CD4-positive, alpha-beta T cell (primary cell): ENCODE results near the gene NRSN2. TPM values are rescaled to one million over a fixed set of nuclear protein-coding genes. Genes with fewer than 3 reads are reported as not detected.

Source experiments
- ATAC-seq: fragments of 200-7000 bp; cut with Tn5 transposase; one replicate; pipeline ENCODE4 v1.10.0; 2022; ENCODE audit warnings: mild to moderate bottlenecking; ENCODE audit not compliant: poor library complexity
- CTCF ChIA-PET: fragments of 350-600 bp; sonication (Branson Sonifier 250); formaldehyde crosslinking; loops from one replicate; lab custom pipeline; 2021; ENCODE audit warnings: antibody characterized with exemption, inconsistent platforms; lab: Charles Lee
- POLR2A ChIA-PET: fragments of 350-600 bp; sonication (Branson Sonifier 250); formaldehyde crosslinking; loops from one replicate; lab custom pipeline; 2021; ENCODE audit warnings: antibody characterized with exemption, inconsistent platforms; lab: Charles Lee
- DNase-seq, 14 experiments: peaks; one replicate each; pipeline ENCODE4 v3.0.0-alpha.2; 2013 to 2020; ENCODE audit warnings: mixed read lengths in 2 of 14
- H3K27ac ChIP-seq, 2 donors: one replicate each; pipeline versions ENCODE4 v1.5.1 to v1.7.0; 2013; ENCODE audit warnings: low read length in 2 of 2, low read depth in 1 of 2, mild to moderate bottlenecking in 1 of 2
- H3K27me3 ChIP-seq, 2 experiments: 1 replicate in 1 of 2; 2 replicates in 1 of 2; pipeline versions ENCODE4 v1.6.1 to v1.7.0; 2013; ENCODE audit warnings: low read length in 2 of 2, control low read depth in 1 of 2, mild to moderate bottlenecking in 1 of 2, moderate library complexity in 1 of 2; ENCODE audit not compliant: insufficient read depth in 2 of 2, control insufficient read depth in 1 of 2
- H3K36me3 ChIP-seq: one replicate; pipeline ENCODE4 v1.6.1; 2013; ENCODE audit warnings: low read length, control low read depth; ENCODE audit not compliant: insufficient read depth
- H3K4me1 ChIP-seq: one replicate; pipeline ENCODE4 v1.6.1; 2013; ENCODE audit warnings: low read length, control low read depth; ENCODE audit not compliant: insufficient read depth
- H3K4me3 ChIP-seq: one replicate; pipeline ENCODE4 v1.5.1; 2013; ENCODE audit warnings: mild to moderate bottlenecking, low read length, moderate library complexity
- H3K9me3 ChIP-seq, 2 experiments: 1 replicate in 1 of 2; 2 replicates in 1 of 2; pipeline versions ENCODE4 v1.6.1 to v1.7.0; 2013; ENCODE audit warnings: low read length in 2 of 2, mild to moderate bottlenecking in 2 of 2, control low read depth in 1 of 2, moderate library complexity in 1 of 2; ENCODE audit not compliant: control insufficient read depth in 1 of 2, insufficient read depth in 1 of 2
- H3K27ac Mint-ChIP-seq: one replicate; pipeline ENCODE4 v1.8.0; 2020; ENCODE audit warnings: mixed read lengths
- H3K27me3 Mint-ChIP-seq: one replicate; pipeline ENCODE4 v1.8.0; 2021; ENCODE audit warnings: mixed read lengths
- H3K36me3 Mint-ChIP-seq: one replicate; pipeline ENCODE4 v1.8.0; 2021; ENCODE audit warnings: low read depth, mixed read lengths
- H3K4me1 Mint-ChIP-seq: one replicate; pipeline ENCODE4 v1.8.0; 2021; ENCODE audit warnings: low read depth, mixed read lengths
- H3K4me3 Mint-ChIP-seq: one replicate; pipeline ENCODE4 v1.8.0; 2020; ENCODE audit warnings: mild to moderate bottlenecking, mixed read lengths
- H3K9me3 Mint-ChIP-seq: one replicate; pipeline ENCODE4 v1.8.0; 2020; ENCODE audit warnings: mixed read lengths
- intact Hi-C, 2 experiments: fragments of 100-400 bp; cut with DNase I in 1 of 2; cut with micrococcal nuclease in 1 of 2; formaldehyde crosslinking; loops; one replicate each; pipeline versions ENCODE4 v1.15.1 to v1.9.0; 2023 to 2025; cut with DNase I, micrococcal nuclease
- total RNA-seq, 174 experiments: library from RNA in 2 of 174; stranded (reverse) in 2 of 174; gene quantifications; one replicate each; pipeline ENCODE4 v1.2.3 and lab custom pipeline; 2021 to 2026
- TF ChIP-seq, protein P1 (sequence below): fragments of 200-600 bp; IDR thresholded peaks from one replicate; pipeline ENCODE4 v1.8.0; 2022; ENCODE audit warnings: antibody characterized with exemption, mild to moderate bottlenecking

The NRSN2 gene
- total RNA-seq, 2 experiments from 2014 or later, result 0.69 to 1.3 TPM

DNA sequence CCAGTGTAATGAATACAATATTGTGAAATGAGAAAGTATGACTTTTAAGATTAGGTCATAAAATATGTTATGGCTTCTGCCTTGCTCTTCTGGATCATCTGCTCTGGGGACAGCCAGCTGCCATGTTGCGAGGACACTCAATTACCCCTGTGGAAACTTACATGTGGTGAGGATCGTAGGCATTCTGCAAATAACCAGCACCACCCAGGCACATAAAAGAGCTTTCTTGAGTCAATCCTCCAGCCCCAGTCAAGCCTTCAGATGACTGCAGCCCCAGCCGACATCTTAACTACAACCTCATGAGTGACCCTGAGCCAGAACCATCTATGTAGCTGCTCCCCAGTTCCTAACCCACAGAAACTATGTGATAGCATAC lies 56.7 kb downstream of the NRSN2 start:
- Mint-ChIP-seq H3K4me1 (peaks cover 28% of the 10 kb centered on the region), H3K27ac (no peak overlapping the region), H3K9me3 (no peaks in the 10 kb centered on the region), H3K36me3 (peaks cover 10% of the 10 kb centered on the region), H3K27me3 (no peaks in the 10 kb centered on the region), H3K4me3 (no peak overlapping the region)
- POLR2A ChIA-PET, result no interaction called here
- Histone ChIP-seq H3K4me3 (no peak overlapping the region), H3K4me1 (peaks cover 25% of the 10 kb centered on the region), H3K27ac (no peak overlapping the region), H3K36me3 (no peaks in the 10 kb centered on the region), H3K27me3 (no peaks in the 10 kb centered on the region), H3K9me3 (no peaks in the 10 kb centered on the region)
- TF ChIP-seq, protein P1, sequence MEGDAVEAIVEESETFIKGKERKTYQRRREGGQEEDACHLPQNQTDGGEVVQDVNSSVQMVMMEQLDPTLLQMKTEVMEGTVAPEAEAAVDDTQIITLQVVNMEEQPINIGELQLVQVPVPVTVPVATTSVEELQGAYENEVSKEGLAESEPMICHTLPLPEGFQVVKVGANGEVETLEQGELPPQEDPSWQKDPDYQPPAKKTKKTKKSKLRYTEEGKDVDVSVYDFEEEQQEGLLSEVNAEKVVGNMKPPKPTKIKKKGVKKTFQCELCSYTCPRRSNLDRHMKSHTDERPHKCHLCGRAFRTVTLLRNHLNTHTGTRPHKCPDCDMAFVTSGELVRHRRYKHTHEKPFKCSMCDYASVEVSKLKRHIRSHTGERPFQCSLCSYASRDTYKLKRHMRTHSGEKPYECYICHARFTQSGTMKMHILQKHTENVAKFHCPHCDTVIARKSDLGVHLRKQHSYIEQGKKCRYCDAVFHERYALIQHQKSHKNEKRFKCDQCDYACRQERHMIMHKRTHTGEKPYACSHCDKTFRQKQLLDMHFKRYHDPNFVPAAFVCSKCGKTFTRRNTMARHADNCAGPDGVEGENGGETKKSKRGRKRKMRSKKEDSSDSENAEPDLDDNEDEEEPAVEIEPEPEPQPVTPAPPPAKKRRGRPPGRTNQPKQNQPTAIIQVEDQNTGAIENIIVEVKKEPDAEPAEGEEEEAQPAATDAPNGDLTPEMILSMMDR, result no peak
- ATAC-seq, result no peak
- intact Hi-C loops, result no loop called here
- DNase-seq, result no peak
- CTCF ChIA-PET, result no interaction called here

DNA sequence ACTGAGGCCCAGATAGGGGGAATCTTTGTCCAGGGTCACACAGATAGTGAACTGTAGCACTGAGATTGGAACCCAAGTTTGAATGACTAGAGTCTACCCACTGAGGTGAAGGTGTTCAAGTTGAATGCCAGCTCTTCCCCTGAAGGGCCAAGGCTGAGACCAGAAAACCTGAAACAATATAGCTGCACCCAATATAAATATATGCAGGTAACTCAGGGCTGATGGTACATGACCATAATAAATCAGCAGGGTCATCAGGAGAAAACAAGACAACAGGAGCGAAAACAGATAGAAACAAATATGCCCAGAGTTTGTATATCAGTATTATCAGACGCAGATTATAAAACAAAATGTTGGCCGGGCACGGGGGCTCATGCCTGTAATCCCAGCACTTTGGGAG lies 57.2 kb downstream of the NRSN2 start:
- Mint-ChIP-seq H3K36me3 (peaks cover 13% of the 10 kb centered on the region), H3K9me3 (no peaks in the 10 kb centered on the region), H3K27ac (no peak overlapping the region), H3K4me3 (no peak overlapping the region), H3K4me1 (peaks cover 31% of the 10 kb centered on the region), H3K27me3 (no peaks in the 10 kb centered on the region)
- Histone ChIP-seq H3K27ac (no peak overlapping the region), H3K4me1 (peaks cover 30% of the 10 kb centered on the region), H3K4me3 (no peak overlapping the region), H3K27me3 (no peaks in the 10 kb centered on the region), H3K36me3 (no peaks in the 10 kb centered on the region), H3K9me3 (no peaks in the 10 kb centered on the region)
- no peak for DNase-seq
- ATAC-seq, result no peak
- ChIA-PET CTCF (no interaction called here), POLR2A (no interaction called here)
- TF ChIP-seq, protein P1, result no peak
- intact Hi-C loops, result no loop called here

Other genes with a start within 250 kb of the NRSN2 start
- gene DEFB126, start 204.5 kb upstream of the NRSN2 start, total RNA-seq, result not detected
- not detected for gene DEFB127, start 189.7 kb upstream of the NRSN2 start, total RNA-seq
- gene DEFB128, start 157.4 kb upstream of the NRSN2 start, total RNA-seq, result not detected
- gene DEFB129, start 119.9 kb upstream of the NRSN2 start, total RNA-seq, result not detected
- gene DEFB132, start 89.4 kb upstream of the NRSN2 start, total RNA-seq, result not detected
- gene C20orf96, start 56.4 kb upstream of the NRSN2 start, total RNA-seq, result 1 to 10 TPM; 2.4 to 3.3 TPM
- gene ZCCHC3, start 49.5 kb upstream of the NRSN2 start, total RNA-seq, result 10 to 100 TPM; 19.3 to 19.5 TPM
- 10 to 100 TPM; 11.6 to 11.9 TPM for gene SOX12, start 21.6 kb upstream of the NRSN2 start, total RNA-seq
- gene TRIB3, start 33.6 kb downstream of the NRSN2 start, total RNA-seq, result 1 to 10 TPM; 1.3 to 1.5 TPM
- 10 to 100 TPM; 53.3 to 57.3 TPM for gene RBCK1, start 61.2 kb downstream of the NRSN2 start, total RNA-seq
- 10 to 100 TPM; 15.7 to 16.1 TPM for gene TBC1D20, start 115.4 kb downstream of the NRSN2 start, total RNA-seq
- gene CSNK2A1, start 196.7 kb downstream of the NRSN2 start, total RNA-seq, result 10 to 100 TPM; 55.5 to 56.9 TPM